GM12891 (cell line): ENCODE results near the gene SEMA6A.

Experiments
- POLR2A ChIP-seq: IDR thresholded peaks from 2 replicates; pipeline ENCODE4 v1.6.1; 2011; ENCODE audit warnings: low read depth, low read length, control low read depth
- POLR2AphosphoS5 ChIP-seq: IDR thresholded peaks from 2 replicates; pipeline ENCODE4 v1.6.1; 2011; ENCODE audit warnings: low read depth, low read length, control low read depth
- TAF1 ChIP-seq: IDR thresholded peaks from 2 replicates; pipeline ENCODE4 v1.6.1; 2011; ENCODE audit warnings: low read depth, low read length, control low read depth

DNA sequence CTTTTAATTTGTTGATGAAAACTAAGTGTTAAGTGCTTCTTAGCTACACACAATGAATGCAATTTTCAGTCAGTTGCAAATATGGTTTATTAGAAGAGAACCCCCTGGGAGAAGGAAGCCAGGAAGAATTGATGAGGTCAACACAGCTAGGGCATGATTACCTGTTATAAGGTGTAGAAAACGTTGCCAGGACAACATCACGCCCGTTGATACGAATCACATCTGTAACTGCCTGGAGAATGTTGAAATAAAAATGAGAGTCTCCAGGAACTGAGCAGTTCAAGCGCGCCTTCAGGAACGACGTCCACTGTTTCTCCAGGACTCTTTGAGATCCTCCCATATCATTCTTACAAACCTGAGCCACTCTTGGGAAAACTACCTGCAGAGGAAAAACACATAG lies 88.0 kb downstream of the SEMA6A start:
- TF ChIP-seq POLR2A (no peak), POLR2AphosphoS5 (no peak), TAF1 (no peak)
